DMS 273 treated with DMSO at 0.1 percent for 48 hours (cell line): Measurements from ENCODE around the gene UCP2.

Source experiments
- DNase-seq: peaks from one replicate; lab custom pipeline; 2025; lab: John Stamatoyannopoulos, UW

The UCP2 gene

GRCh38 chr11:74009675-74010305 lies 27.1 kb upstream of the UCP2 start:
- no peak for DNase-seq

- DNase-seq, result no peak
These were observed 26.5 kb upstream of the UCP2 start for GRCh38 chr11:74009230-74009547.

- DNase-seq, result no peak
These were observed 26.0 kb upstream of the UCP2 start, which contains the start of gene UCP3 for GRCh38 chr11:74008373-74009229. UCP3 (minus strand) TSS chr11:74009085; CDS start chr11:74007042, 2,043 bp downstream.

GRCh38 chr11:74007691-74008372 lies 25.2 kb upstream of the UCP2 start:
- no peak for DNase-seq

GRCh38 chr11:74006743-74007304 lies 24.2 kb upstream of the UCP2 start:
- no peak for DNase-seq

GRCh38 chr11:74005721-74006517 lies 23.3 kb upstream of the UCP2 start:
- DNase-seq, result no peak

- DNase-seq, result no peak
These were observed 22.3 kb upstream of the UCP2 start for GRCh38 chr11:74004759-74005615.

- DNase-seq, result no peak
These were observed 21.5 kb upstream of the UCP2 start for GRCh38 chr11:74004046-74004695.

- DNase-seq, result no peak
These were observed 20.2 kb upstream of the UCP2 start for GRCh38 chr11:74002832-74003231.

GRCh38 chr11:74001822-74002286 lies 19.2 kb upstream of the UCP2 start:
- no peak for DNase-seq

GRCh38 chr11:74000307-74001133 lies 17.9 kb upstream of the UCP2 start:
- DNase-seq, result no peak

GRCh38 chr11:73999581-74000306 lies 17.1 kb upstream of the UCP2 start:
- DNase-seq, result no peak

GRCh38 chr11:73998846-73999575 lies 16.4 kb upstream of the UCP2 start:
- DNase-seq, result no peak

- DNase-seq, result no peak
These were observed 14.6 kb upstream of the UCP2 start for GRCh38 chr11:73997120-73997770.

- no peak for DNase-seq
These were observed 13.6 kb upstream of the UCP2 start for GRCh38 chr11:73996161-73996747.

- no peak for DNase-seq
These were observed 13.1 kb upstream of the UCP2 start for GRCh38 chr11:73995731-73996130.

- DNase-seq, result no peak
These were observed 12.6 kb upstream of the UCP2 start for GRCh38 chr11:73995247-73995646.
